ENCODE data around the gene BLVRB. TPM values are rescaled to one million over a fixed set of nuclear protein-coding genes. Genes with fewer than 3 reads are reported as not detected.

BLVRB gene
- total and polyA plus RNA-seq, 2 donors from 2014 or later: 89.9 to 248 TPM

DNA sequence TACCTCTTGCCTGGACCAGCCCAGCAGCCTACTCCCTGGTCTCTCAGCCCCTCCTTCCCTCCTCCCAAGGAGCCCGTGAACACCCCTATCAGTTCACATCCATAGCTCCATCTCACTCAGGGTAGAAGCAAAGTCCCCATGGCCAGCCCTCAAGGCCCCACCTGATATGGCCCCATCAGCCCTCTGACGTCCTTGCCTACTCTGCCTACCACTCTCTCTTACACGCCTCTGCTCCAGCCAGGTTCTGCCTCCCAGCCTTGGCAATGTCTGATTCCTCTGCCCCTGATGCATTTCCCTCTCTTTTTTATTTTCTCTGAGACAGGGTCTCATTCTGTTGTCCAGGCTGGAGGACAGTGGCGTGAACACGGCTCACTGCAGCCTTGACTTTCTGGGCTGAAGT is 13.5 kb downstream of the BLVRB start:
- no peak overlapping the region for H3K4me3 ChIP-seq (ENCODE audit: low read length in 3 of 3)
- no peaks in the 10 kb centered on the region for H3K9me3 ChIP-seq (ENCODE audit: control insufficient read depth in 2 of 3, insufficient read depth in 1 of 3, low read length in 3 of 3)
- TF ChIP-seq, protein P1, sequence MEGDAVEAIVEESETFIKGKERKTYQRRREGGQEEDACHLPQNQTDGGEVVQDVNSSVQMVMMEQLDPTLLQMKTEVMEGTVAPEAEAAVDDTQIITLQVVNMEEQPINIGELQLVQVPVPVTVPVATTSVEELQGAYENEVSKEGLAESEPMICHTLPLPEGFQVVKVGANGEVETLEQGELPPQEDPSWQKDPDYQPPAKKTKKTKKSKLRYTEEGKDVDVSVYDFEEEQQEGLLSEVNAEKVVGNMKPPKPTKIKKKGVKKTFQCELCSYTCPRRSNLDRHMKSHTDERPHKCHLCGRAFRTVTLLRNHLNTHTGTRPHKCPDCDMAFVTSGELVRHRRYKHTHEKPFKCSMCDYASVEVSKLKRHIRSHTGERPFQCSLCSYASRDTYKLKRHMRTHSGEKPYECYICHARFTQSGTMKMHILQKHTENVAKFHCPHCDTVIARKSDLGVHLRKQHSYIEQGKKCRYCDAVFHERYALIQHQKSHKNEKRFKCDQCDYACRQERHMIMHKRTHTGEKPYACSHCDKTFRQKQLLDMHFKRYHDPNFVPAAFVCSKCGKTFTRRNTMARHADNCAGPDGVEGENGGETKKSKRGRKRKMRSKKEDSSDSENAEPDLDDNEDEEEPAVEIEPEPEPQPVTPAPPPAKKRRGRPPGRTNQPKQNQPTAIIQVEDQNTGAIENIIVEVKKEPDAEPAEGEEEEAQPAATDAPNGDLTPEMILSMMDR (IDR thresholded peaks at IDR 0.05; ENCODE audit: borderline replicate concordance, extremely low read depth, insufficient read depth): no peak
- no peak overlapping the region for H3K9ac ChIP-seq (ENCODE audit: low read length in 3 of 3)
- H3K27ac ChIP-seq (ENCODE audit: low read depth in 2 of 2, low read length in 2 of 2): no peak overlapping the region
- FAIRE-seq (no peak), DNase-seq (no peak)
- intact Hi-C loops (cut with DNase I): no loop called here
- H3K27me3 ChIP-seq (ENCODE audit: control insufficient read depth, insufficient read depth, low read length): no peaks in the 10 kb centered on the region
- H3K4me1 ChIP-seq (ENCODE audit: control insufficient read depth in 2 of 3, insufficient read depth in 2 of 3, low read depth in 1 of 3, low read length in 3 of 3): no peaks in the 10 kb centered on the region
- peaks cover 2 to 11% (median 6%) of the 10 kb centered on the region in 3 donors for H3K36me3 ChIP-seq (ENCODE audit: control insufficient read depth in 2 of 3, insufficient read depth in 3 of 3, low read length in 3 of 3)

DNA sequence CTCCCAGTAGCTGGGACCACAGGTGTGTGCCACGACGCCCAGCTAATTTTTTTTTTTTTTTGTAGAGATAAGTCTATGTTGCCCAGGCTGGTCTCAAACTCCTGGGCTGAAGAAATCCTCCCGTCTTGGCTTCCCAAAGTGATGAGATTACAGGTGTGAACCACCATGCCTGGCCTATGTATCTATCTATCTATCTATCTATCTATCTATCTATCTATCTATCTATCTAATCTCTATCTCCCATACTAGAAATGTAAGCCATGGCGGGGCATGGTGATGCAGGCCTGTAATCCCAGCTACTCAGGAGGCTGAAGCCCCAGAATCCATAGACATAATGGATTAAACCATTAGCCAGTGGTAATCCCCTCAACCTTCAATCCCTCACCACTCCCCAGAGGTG is 14.9 kb downstream of the BLVRB start:
- FAIRE-seq (no peak), DNase-seq (no peak)
- H3K27ac ChIP-seq (ENCODE audit: low read depth in 2 of 2, low read length in 2 of 2): no peak overlapping the region
- no peak overlapping the region for H3K9ac ChIP-seq (ENCODE audit: low read length in 3 of 3)
- no peak overlapping the region for H3K4me3 ChIP-seq (ENCODE audit: low read length in 3 of 3)
- no peaks in the 10 kb centered on the region for H3K9me3 ChIP-seq (ENCODE audit: control insufficient read depth in 2 of 3, insufficient read depth in 1 of 3, low read length in 3 of 3)
- no peaks in the 10 kb centered on the region for H3K27me3 ChIP-seq (ENCODE audit: control insufficient read depth, insufficient read depth, low read length)
- H3K36me3 ChIP-seq (ENCODE audit: control insufficient read depth in 2 of 3, insufficient read depth in 3 of 3, low read length in 3 of 3): peaks cover 2 to 11% (median 6%) of the 10 kb centered on the region in 3 donors
- intact Hi-C loops (cut with DNase I): no loop called here
- TF ChIP-seq, protein P1 (IDR thresholded peaks at IDR 0.05; ENCODE audit: borderline replicate concordance, extremely low read depth, insufficient read depth): no peak
- H3K4me1 ChIP-seq (ENCODE audit: control insufficient read depth in 2 of 3, insufficient read depth in 2 of 3, low read depth in 1 of 3, low read length in 3 of 3): peaks cover 0 to 3% (median 1%) of the 10 kb centered on the region in 3 donors

DNA sequence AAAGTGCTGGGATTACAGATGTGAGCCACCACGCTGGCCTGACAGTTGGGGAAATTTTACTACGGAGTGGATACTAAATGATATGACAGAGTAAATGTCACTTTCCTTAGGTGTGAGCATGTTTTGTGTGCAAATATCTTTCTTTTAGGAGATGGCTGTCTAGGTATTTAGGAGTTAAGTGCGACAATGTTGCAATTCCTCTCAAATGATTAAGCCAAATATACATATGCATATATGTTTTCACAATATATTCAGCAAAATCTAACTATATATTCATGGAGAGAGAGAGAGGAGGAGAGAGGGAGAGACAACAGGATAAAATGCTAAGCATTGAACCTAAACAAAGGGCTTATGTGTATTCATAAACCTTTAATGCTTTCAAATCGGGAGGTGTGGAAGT is 16.0 kb downstream of the BLVRB start:
- DNase-seq: no peak
- peaks cover 2 to 11% (median 6%) of the 10 kb centered on the region in 3 donors for H3K36me3 ChIP-seq (ENCODE audit: control insufficient read depth in 2 of 3, insufficient read depth in 3 of 3, low read length in 3 of 3)
- no peak for FAIRE-seq

More for the DNA sequence above, 16.0 kb downstream of the BLVRB start:
- H3K27me3 ChIP-seq (ENCODE audit: control insufficient read depth, insufficient read depth, low read length): no peaks in the 10 kb centered on the region
- intact Hi-C loops (cut with DNase I): no loop called here
- TF ChIP-seq, protein P1 (IDR thresholded peaks at IDR 0.05; ENCODE audit: borderline replicate concordance, extremely low read depth, insufficient read depth): no peak
- peaks cover 0 to 5% (median 4%) of the 10 kb centered on the region in 3 donors for H3K4me1 ChIP-seq (ENCODE audit: control insufficient read depth in 2 of 3, insufficient read depth in 2 of 3, low read depth in 1 of 3, low read length in 3 of 3)
- no peak overlapping the region for H3K4me3 ChIP-seq (ENCODE audit: low read length in 3 of 3)
- no peak overlapping the region for H3K9ac ChIP-seq (ENCODE audit: low read length in 3 of 3)
- H3K27ac ChIP-seq (ENCODE audit: low read depth in 2 of 2, low read length in 2 of 2): no peak overlapping the region
- H3K9me3 ChIP-seq (ENCODE audit: control insufficient read depth in 2 of 3, insufficient read depth in 1 of 3, low read length in 3 of 3): no peaks in the 10 kb centered on the region

Data from kidney (tissue), 14 donors.